D341Med (cell line): ENCODE data around the gene FRMPD4.
"Not testable (repeated sequence)": the region's sequence is repeated elsewhere in the genome, so short reads cannot be mapped to it uniquely, and the experiment has no call there.

Experiments used
- DNase-seq: peaks from one replicate; pipeline ENCODE4 v3.0.0; 2012; ENCODE audit warnings: low spot score

FRMPD4 gene

GRCh38 chrX:12542251-12542650, 404.0 kb downstream of the FRMPD4 start:
- not testable (repeated sequence) for DNase-seq

GRCh38 chrX:12548341-12548740, 410.1 kb downstream of the FRMPD4 start:
- DNase-seq: no peak

GRCh38 chrX:12548746-12549145, 410.5 kb downstream of the FRMPD4 start:
- DNase-seq: no peak

- DNase-seq: no peak
Observed at GRCh38 chrX:12554206-12554605, 415.9 kb downstream of the FRMPD4 start.

- DNase-seq: no peak
Observed at GRCh38 chrX:12563121-12563520, 424.8 kb downstream of the FRMPD4 start.

GRCh38 chrX:12564221-12564620, 425.9 kb downstream of the FRMPD4 start:
- DNase-seq: no peak

GRCh38 chrX:12567857-12568256, 429.6 kb downstream of the FRMPD4 start:
- DNase-seq: peak; percentile 15

GRCh38 chrX:12570859-12571501, 432.7 kb downstream of the FRMPD4 start:
- DNase-seq: no peak

- DNase-seq: no peak
Observed at GRCh38 chrX:12579311-12579710, 441.0 kb downstream of the FRMPD4 start.

GRCh38 chrX:12580548-12580947, 442.3 kb downstream of the FRMPD4 start:
- no peak for DNase-seq

- no peak for DNase-seq
Observed at GRCh38 chrX:12581546-12581945, 443.3 kb downstream of the FRMPD4 start.

- no peak for DNase-seq
Observed at GRCh38 chrX:12582649-12583048, 444.4 kb downstream of the FRMPD4 start.

- DNase-seq: no peak
Observed at GRCh38 chrX:12583543-12583942, 445.3 kb downstream of the FRMPD4 start.

GRCh38 chrX:12595720-12596119, 457.4 kb downstream of the FRMPD4 start:
- no peak for DNase-seq

GRCh38 chrX:12610079-12610478, 471.8 kb downstream of the FRMPD4 start:
- DNase-seq: no peak

- DNase-seq: no peak
Observed at GRCh38 chrX:12611471-12611870, 473.2 kb downstream of the FRMPD4 start.

- no peak for DNase-seq
Observed at GRCh38 chrX:12614266-12614665, 476.0 kb downstream of the FRMPD4 start.

GRCh38 chrX:12615061-12615460, 476.8 kb downstream of the FRMPD4 start:
- DNase-seq: no peak

GRCh38 chrX:12617241-12617640, 479.0 kb downstream of the FRMPD4 start:
- DNase-seq: no peak

GRCh38 chrX:12647230-12647629, 509.0 kb downstream of the FRMPD4 start:
- no peak for DNase-seq

- DNase-seq: no peak
Observed at GRCh38 chrX:12648995-12649394, 510.7 kb downstream of the FRMPD4 start.

GRCh38 chrX:12657433-12657832, 519.2 kb downstream of the FRMPD4 start:
- no peak for DNase-seq

GRCh38 chrX:12657881-12658280, 519.6 kb downstream of the FRMPD4 start:
- no peak for DNase-seq

GRCh38 chrX:12661464-12661863, 523.2 kb downstream of the FRMPD4 start:
- DNase-seq: no peak
